ENCODE measurements around the gene OPN5.

DNA sequence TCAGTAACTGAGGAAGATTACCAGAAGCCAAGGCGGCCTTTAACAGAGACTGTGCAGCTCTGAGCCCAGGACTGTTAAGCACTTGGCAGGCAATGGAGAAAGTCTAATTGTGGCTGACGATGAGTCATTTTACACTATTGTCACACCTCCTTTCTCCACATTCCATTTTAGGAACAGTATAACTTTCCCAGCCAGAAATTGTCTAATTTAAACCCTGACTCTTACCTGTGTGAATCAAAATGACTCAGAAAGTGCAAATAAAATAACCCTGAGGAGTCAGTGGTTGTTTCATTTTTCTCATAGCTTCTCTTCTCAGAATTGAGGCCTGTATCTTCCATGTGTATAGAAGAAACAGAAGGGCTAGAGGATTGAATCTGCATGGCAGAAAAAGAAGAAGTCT is 40.0 kb upstream of the OPN5 start:
- TF ChIP-seq, protein P1, sequence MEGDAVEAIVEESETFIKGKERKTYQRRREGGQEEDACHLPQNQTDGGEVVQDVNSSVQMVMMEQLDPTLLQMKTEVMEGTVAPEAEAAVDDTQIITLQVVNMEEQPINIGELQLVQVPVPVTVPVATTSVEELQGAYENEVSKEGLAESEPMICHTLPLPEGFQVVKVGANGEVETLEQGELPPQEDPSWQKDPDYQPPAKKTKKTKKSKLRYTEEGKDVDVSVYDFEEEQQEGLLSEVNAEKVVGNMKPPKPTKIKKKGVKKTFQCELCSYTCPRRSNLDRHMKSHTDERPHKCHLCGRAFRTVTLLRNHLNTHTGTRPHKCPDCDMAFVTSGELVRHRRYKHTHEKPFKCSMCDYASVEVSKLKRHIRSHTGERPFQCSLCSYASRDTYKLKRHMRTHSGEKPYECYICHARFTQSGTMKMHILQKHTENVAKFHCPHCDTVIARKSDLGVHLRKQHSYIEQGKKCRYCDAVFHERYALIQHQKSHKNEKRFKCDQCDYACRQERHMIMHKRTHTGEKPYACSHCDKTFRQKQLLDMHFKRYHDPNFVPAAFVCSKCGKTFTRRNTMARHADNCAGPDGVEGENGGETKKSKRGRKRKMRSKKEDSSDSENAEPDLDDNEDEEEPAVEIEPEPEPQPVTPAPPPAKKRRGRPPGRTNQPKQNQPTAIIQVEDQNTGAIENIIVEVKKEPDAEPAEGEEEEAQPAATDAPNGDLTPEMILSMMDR (conservative IDR thresholded peaks at IDR 0.05): no peak
- TF ChIP-seq EZH2 (IDR thresholded peaks at IDR 0.05; ENCODE audit: low read depth): no peak
